PC-3 (cell line): ENCODE data around the gene RPAP2. TPM values are rescaled to one million over a fixed set of nuclear protein-coding genes. Genes with fewer than 3 reads are reported as not detected.

Source experiments
- ATAC-seq: fragments of 200-7000 bp; cut with Tn5 transposase; 2 replicates; pipeline ENCODE4 v1.9.1; 2020; ENCODE audit warnings: mild to moderate bottlenecking, moderate library complexity
- BruUV-seq: library from RNA; stranded (reverse); fragments of 400-500 nt; replicated peaks from 2 replicates; lab custom pipeline; 2021; lab: Mats Ljungman, UMichigan
- CTCF ChIA-PET: fragments of 300-600 bp; sonication (Branson Sonifier 250); formaldehyde crosslinking; loops from one replicate; lab custom pipeline; 2022; ENCODE audit warnings: antibody characterized with exemption; lab: Charles Lee
- POLR2A ChIA-PET: fragments of 300-600 bp; sonication (Branson Sonifier 250); formaldehyde crosslinking; loops from one replicate; lab custom pipeline; 2022; ENCODE audit warnings: antibody characterized with exemption; ENCODE audit not compliant: unreplicated experiment; lab: Charles Lee
- DNase-seq: peaks from one replicate; pipeline ENCODE4 v3.0.0-alpha.2; 2015
- H2AFZ ChIP-seq: fragments of 300-600 bp; sonication (generic); 2 replicates; pipeline ENCODE4 v1.6.0; 2016; ENCODE audit warnings: antibody characterized with exemption, low read length
- H3F3A ChIP-seq: fragments of 300-600 bp; sonication (generic); one replicate; pipeline ENCODE4 v1.6.0; 2017; ENCODE audit warnings: antibody characterized with exemption, low read length, control low read depth, mild to moderate bottlenecking; ENCODE audit not compliant: unreplicated experiment
- H3K27ac ChIP-seq: fragments of 300-600 bp; sonication (generic); 2 replicates; pipeline ENCODE4 v1.5.1; 2016; ENCODE audit warnings: mild to moderate bottlenecking, low read length
- H3K27me3 ChIP-seq: fragments of 300-600 bp; sonication (generic); 2 replicates; pipeline ENCODE4 v1.6.1; 2016; ENCODE audit warnings: low read length, mixed read lengths
- H3K36me3 ChIP-seq: fragments of 300-600 bp; sonication (generic); 2 replicates; pipeline ENCODE4 v1.6.1; 2016; ENCODE audit warnings: low read depth, mixed run types, low read length, mixed read lengths
- H3K4me1 ChIP-seq: fragments of 300-600 bp; sonication (generic); 2 replicates; pipeline ENCODE4 v1.5.1; 2016; ENCODE audit warnings: low read length; ENCODE audit not compliant: insufficient read depth
- H3K4me2 ChIP-seq: fragments of 300-600 bp; sonication (generic); 2 replicates; pipeline ENCODE4 v1.6.0; 2016; ENCODE audit warnings: low read length
- H3K4me3 ChIP-seq: fragments of 300-600 bp; sonication (generic); 2 replicates; pipeline ENCODE4 v1.5.1; 2016; ENCODE audit warnings: mild to moderate bottlenecking, low read length, mixed read lengths
- H3K79me2 ChIP-seq: fragments of 300-600 bp; sonication (generic); 2 replicates; pipeline ENCODE4 v1.6.1; 2017; ENCODE audit warnings: low read length, mixed read lengths
- H3K9ac ChIP-seq: fragments of 300-600 bp; sonication (generic); 2 replicates; pipeline ENCODE4 v1.6.0; 2016; ENCODE audit warnings: mild to moderate bottlenecking, low read length
- H3K9me2 ChIP-seq: fragments of 300-600 bp; sonication (generic); replicated peaks from 2 replicates; pipeline ENCODE4 v1.6.1; 2016; ENCODE audit warnings: mixed run types, low read length, mixed read lengths
- H3K9me3 ChIP-seq: fragments of 300-600 bp; sonication (generic); 2 replicates; pipeline ENCODE4 v1.6.1; 2016; ENCODE audit warnings: low read length, mixed read lengths
- H4K20me1 ChIP-seq: fragments of 300-600 bp; sonication (generic); 2 replicates; pipeline ENCODE4 v1.6.1; 2016; ENCODE audit warnings: low read length, mixed read lengths
- EZH2 ChIP-seq: fragments of 300-600 bp; sonication (generic); IDR thresholded peaks from one replicate; pipeline ENCODE4 v1.6.1; 2017; ENCODE audit warnings: antibody characterized with exemption, mild to moderate bottlenecking, low read length; ENCODE audit not compliant: unreplicated experiment
- EZH2phosphoT487 ChIP-seq: fragments of 300-600 bp; sonication (generic); IDR thresholded peaks from 2 replicates; pipeline ENCODE4 v1.6.1; 2018; ENCODE audit warnings: mild to moderate bottlenecking, antibody characterized with exemption, low read length, borderline replicate concordance
- intact Hi-C: fragments of 100-400 bp; cut with micrococcal nuclease; formaldehyde crosslinking; loops from 2 replicates; pipeline ENCODE4 v1.9.0; 2023
- total RNA-seq: library from RNA; depleted of rRNA; stranded (reverse); fragments of >200 nt; gene quantifications from 2 replicates; pipeline ENCODE4 v1.2.3, GENCODE V29; 2014
- TF ChIP-seq, protein P1 (sequence below): fragments of 300-600 bp; sonication (generic); conservative IDR thresholded peaks from 2 replicates; pipeline ENCODE4 v1.5.1; 2017; ENCODE audit warnings: antibody characterized with exemption, low read depth, mild to moderate bottlenecking, low read length

Gene RPAP2
- total RNA-seq, 1 experiment from 2014 or later = 4.3 TPM

DNA sequence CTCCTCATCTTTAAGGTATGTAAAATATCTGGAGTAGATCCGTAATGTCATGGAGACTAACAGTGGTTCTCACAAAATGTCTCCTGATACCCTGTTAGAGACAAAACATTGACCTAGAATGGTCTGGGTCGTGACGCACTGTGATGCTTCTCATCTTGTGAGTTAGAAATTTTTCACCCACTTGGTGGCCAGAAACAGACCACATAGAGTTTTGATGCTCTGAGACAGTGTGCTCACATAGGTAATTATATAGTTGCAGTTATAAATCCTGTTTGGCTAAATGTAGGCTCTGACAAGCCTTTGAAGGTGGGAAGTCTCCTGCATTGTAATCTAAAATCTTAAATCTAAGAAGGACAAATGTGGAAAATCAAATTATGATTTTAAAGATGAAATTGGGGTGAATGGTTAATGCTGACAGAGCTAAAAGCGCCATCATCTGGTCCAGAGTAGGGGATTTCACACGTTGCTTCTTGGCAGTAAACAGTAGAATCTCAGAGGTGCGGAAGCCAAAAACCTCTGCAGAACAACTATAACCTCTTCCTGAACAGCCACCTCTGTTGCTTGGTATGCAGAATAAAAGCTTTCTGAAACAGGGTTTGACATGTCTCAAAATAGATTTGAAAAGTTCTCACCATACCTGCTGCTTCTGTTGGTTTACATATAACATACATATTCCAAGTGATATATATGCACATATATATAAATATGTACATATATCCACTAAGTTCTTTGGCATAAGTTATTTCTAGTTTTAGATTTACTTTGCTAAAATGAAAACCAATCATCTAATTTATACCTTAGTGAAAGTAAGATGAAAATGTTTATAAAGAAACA, 17.1 kb downstream of the RPAP2 start:
- ATAC-seq = peak; percentile 56; the same call in 1 of the 2 replicates
- Histone ChIP-seq H2AFZ (no peak overlapping the region), H3K4me1 (peaks cover 1% of the 10 kb centered on the region; the same call in 1 of the 2 replicates), H3F3A (no peaks in the 10 kb centered on the region), H3K27me3 (no peaks in the 10 kb centered on the region), H4K20me1 (no peaks in the 10 kb centered on the region), H3K27ac (no peak overlapping the region), H3K4me3 (no peak overlapping the region), H3K9me3 (no peaks in the 10 kb centered on the region), H3K79me2 (no peaks in the 10 kb centered on the region), H3K9me2 (no peaks in the 10 kb centered on the region), H3K36me3 (0 out of 2 replicates have a peak, but pooled peaks cover 9% of the 10 kb centered on the region), H3K9ac (no peak overlapping the region), H3K4me2 (no peak overlapping the region)
- ChIA-PET CTCF (no interaction called here), POLR2A (no interaction called here)
- no peak for TF ChIP-seq EZH2phosphoT487
- no peak for TF ChIP-seq EZH2
- TF ChIP-seq, protein P1, sequence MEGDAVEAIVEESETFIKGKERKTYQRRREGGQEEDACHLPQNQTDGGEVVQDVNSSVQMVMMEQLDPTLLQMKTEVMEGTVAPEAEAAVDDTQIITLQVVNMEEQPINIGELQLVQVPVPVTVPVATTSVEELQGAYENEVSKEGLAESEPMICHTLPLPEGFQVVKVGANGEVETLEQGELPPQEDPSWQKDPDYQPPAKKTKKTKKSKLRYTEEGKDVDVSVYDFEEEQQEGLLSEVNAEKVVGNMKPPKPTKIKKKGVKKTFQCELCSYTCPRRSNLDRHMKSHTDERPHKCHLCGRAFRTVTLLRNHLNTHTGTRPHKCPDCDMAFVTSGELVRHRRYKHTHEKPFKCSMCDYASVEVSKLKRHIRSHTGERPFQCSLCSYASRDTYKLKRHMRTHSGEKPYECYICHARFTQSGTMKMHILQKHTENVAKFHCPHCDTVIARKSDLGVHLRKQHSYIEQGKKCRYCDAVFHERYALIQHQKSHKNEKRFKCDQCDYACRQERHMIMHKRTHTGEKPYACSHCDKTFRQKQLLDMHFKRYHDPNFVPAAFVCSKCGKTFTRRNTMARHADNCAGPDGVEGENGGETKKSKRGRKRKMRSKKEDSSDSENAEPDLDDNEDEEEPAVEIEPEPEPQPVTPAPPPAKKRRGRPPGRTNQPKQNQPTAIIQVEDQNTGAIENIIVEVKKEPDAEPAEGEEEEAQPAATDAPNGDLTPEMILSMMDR = no peak
- no peak for DNase-seq
- BruUV-seq = no TSS peak
- intact Hi-C loops = no loop called here

DNA sequence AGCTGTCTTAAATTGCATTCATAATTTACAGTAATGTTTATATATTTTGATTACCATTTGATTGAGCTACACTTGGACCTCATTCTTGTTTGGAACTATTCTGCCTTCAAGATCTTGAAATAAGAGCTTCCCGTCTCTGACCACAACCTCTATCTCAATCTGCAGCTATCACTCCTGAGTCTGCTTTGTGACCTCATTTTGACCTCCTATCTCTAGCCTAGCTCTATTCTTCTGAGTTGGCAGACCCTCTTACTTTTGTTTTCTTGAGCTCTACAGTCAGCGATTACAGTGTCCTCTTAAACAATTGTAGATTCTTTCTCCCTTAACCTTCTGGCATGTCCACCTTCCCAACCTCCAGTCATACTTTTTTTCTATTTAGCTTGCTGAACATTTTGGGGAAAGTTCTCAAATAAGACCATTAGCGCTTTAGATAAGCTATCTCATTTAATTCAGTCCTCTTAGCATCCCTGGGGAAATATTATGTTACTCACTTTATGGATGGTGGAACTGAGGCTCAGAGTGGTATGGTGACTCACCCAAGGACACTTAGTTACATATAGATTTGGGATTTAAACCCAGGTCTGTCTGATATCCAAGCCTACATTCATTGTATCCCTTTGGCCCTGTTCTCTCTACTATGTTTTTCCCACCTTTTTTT, 19.1 kb downstream of the RPAP2 start:
- Histone ChIP-seq H3K27ac (no peak overlapping the region), H4K20me1 (no peaks in the 10 kb centered on the region), H3K9ac (no peak overlapping the region), H3K79me2 (no peaks in the 10 kb centered on the region), H3K4me2 (no peak overlapping the region), H3K27me3 (no peaks in the 10 kb centered on the region), H3K9me3 (no peaks in the 10 kb centered on the region), H3F3A (no peaks in the 10 kb centered on the region), H2AFZ (no peak overlapping the region), H3K9me2 (no peaks in the 10 kb centered on the region), H3K4me1 (no peaks in the 10 kb centered on the region), H3K36me3 (0 out of 2 replicates have a peak, but pooled peaks cover 2% of the 10 kb centered on the region), H3K4me3 (no peak overlapping the region)
- intact Hi-C loops = no loop called here
- DNase-seq (no peak), ATAC-seq (no peak)
- no TSS peak for BruUV-seq
- TF ChIP-seq EZH2 (no peak), EZH2phosphoT487 (no peak)
- TF ChIP-seq, protein P1 = no peak
- ChIA-PET POLR2A (no interaction called here), CTCF (interaction anchor here (0.6 kb wide), 1 partner anchor 8 kb away, joined by 3 read pairs; no protein-coding TSS in a partner anchor)
